ENCODE results near the gene LRMDA. TPM values are rescaled to one million over a fixed set of nuclear protein-coding genes. Genes with fewer than 3 reads are reported as not detected.

The LRMDA gene
- polyA plus RNA-seq, 2 of the 4 experiments (the other 2 are of a cell fraction), result 4.6 to 5.2 TPM

GRCh38 chr10:75876710-75877109 is 445.3 kb downstream of the LRMDA start:
- CTCF ChIA-PET, result no interaction called here
- no peak overlapping the region for H3K4me2 ChIP-seq
- H3K27ac ChIP-seq, result no peak overlapping the region
- no peak for ATAC-seq
- FAIRE-seq, result no peak
- TF ChIP-seq HEYL (CRISPR knock-in tag; IDR thresholded peaks at IDR 0.05), result no peak
- TF ChIP-seq JUNB (IDR thresholded peaks at IDR 0.05), result no peak
- TF ChIP-seq NPAS2 (CRISPR knock-in tag; IDR thresholded peaks at IDR 0.05; ENCODE audit: borderline replicate concordance), result no peak
- no peak for TF ChIP-seq MAFK (IDR thresholded peaks at IDR 0.05; ENCODE audit: partially characterized antibody)
- no peak for TF ChIP-seq RFX5 (IDR thresholded peaks at IDR 0.05)
- no peak for TF ChIP-seq USF2 (IDR thresholded peaks at IDR 0.05)
- no peak for TF ChIP-seq RCOR1 (IDR thresholded peaks at IDR 0.05; ENCODE audit: low read depth, low read length)
- no peak for TF ChIP-seq TFCP2L1 (CRISPR knock-in tag; IDR thresholded peaks at IDR 0.05)
- TF ChIP-seq HES2 (IDR thresholded peaks at IDR 0.05), result no peak
- TF ChIP-seq ZC3H11A (IDR thresholded peaks at IDR 0.05), result no peak
- no peak for TF ChIP-seq SMC3 (IDR thresholded peaks at IDR 0.05)
- no peak for TF ChIP-seq KDM1A (IDR thresholded peaks at IDR 0.05; ENCODE audit: low read depth)
- no peak for TF ChIP-seq MYC (IDR thresholded peaks at IDR 0.05; ENCODE audit: borderline replicate concordance, low read length)
- TF ChIP-seq FOSL2 (IDR thresholded peaks at IDR 0.05), result no peak
- TF ChIP-seq FOSL2 (CRISPR knock-in tag; IDR thresholded peaks at IDR 0.05), result no peak
- H3K4me3 ChIP-seq, result no peak overlapping the region
- H3K9me3 ChIP-seq, result no peaks in the 10 kb centered on the region
- H3K4me1 ChIP-seq, result no peaks in the 10 kb centered on the region
- 43% methylated on average over 3 of the region's 3 CpGs for WGBS (ENCODE audit: missing lambda C conversion rate)
- DNase-seq (ENCODE audit: low read depth in 1 of 2, low spot score in 1 of 2), result no peak
- POLR2A ChIA-PET, result no interaction called here

- DNase-seq (ENCODE audit: low read depth in 1 of 2, low spot score in 1 of 2), result no peak
- H3K4me1 ChIP-seq, result no peaks in the 10 kb centered on the region
- no peaks in the 10 kb centered on the region for H3K9me3 ChIP-seq
- ATAC-seq, result no peak
- H3K4me3 ChIP-seq, result no peak overlapping the region
- H3K4me2 ChIP-seq, result no peak overlapping the region
- no peak for TF ChIP-seq CBX8 (IDR thresholded peaks at IDR 0.05)
- TF ChIP-seq MYC (IDR thresholded peaks at IDR 0.05; ENCODE audit: borderline replicate concordance, low read length), result no peak
- TF ChIP-seq ELK1 (IDR thresholded peaks at IDR 0.05; ENCODE audit: low read depth, low read length), result no peak
- TF ChIP-seq FOSL2 (IDR thresholded peaks at IDR 0.05), result no peak
- TF ChIP-seq FOSL2 (CRISPR knock-in tag; IDR thresholded peaks at IDR 0.05), result no peak
- TF ChIP-seq HOXB13 (CRISPR knock-in tag; IDR thresholded peaks at IDR 0.05; ENCODE audit: low read depth), result no peak
- TF ChIP-seq KDM1A (IDR thresholded peaks at IDR 0.05; ENCODE audit: low read depth), result no peak
- TF ChIP-seq EHMT2 (IDR thresholded peaks at IDR 0.05; ENCODE audit: low read depth), result no peak
- TF ChIP-seq HMGXB4 (CRISPR knock-in tag; IDR thresholded peaks at IDR 0.05; ENCODE audit: borderline replicate concordance), result no peak
- TF ChIP-seq ATOH8 (CRISPR knock-in tag; IDR thresholded peaks at IDR 0.05; ENCODE audit: low read depth), result no peak
- TF ChIP-seq PHF8 (IDR thresholded peaks at IDR 0.05; ENCODE audit: borderline replicate concordance, low read depth), result no peak
- TF ChIP-seq JUNB (IDR thresholded peaks at IDR 0.05), result no peak
- ChIA-PET CTCF (interaction anchor here (0.6 to 1.2 kb wide), 2 partner anchors 10 to 21 kb away, joined by 3 read pairs; no protein-coding TSS in a partner anchor), POLR2A (no interaction called here)
- WGBS (ENCODE audit: missing lambda C conversion rate), result 38% methylated on average over 7 of the region's 7 CpGs
- H3K27ac ChIP-seq, result no peak overlapping the region
- FAIRE-seq, result no peak
These were observed 446.5 kb downstream of the LRMDA start for GRCh38 chr10:75877877-75878276.

Data from A549 (cell line).